HEK293 (cell line): Measurements from ENCODE around the gene LTB4R.

ENCODE experiments used
- SP2 ChIP-seq: fragments of 450-650 bp; formaldehyde crosslinking; IDR thresholded peaks from 2 replicates; pipeline ENCODE4 v1.5.1; 2016; ENCODE audit warnings: missing biosample characterization, missing genetic modification characterization
- ZBTB10 ChIP-seq: fragments of 450-650 bp; formaldehyde crosslinking; IDR thresholded peaks from 2 replicates; pipeline ENCODE4 v1.5.1; 2016; ENCODE audit warnings: missing biosample characterization, missing genetic modification characterization
- ZNF48 ChIP-seq: fragments of 450-650 bp; formaldehyde crosslinking; IDR thresholded peaks from 2 replicates; pipeline ENCODE4 v1.5.1; 2016; ENCODE audit warnings: missing biosample characterization, missing genetic modification characterization
- ZNF514 ChIP-seq: fragments of 450-650 bp; formaldehyde crosslinking; IDR thresholded peaks from 2 replicates; pipeline ENCODE4 v1.5.1; 2016; ENCODE audit warnings: missing biosample characterization, missing genetic modification characterization
- ZNF530 ChIP-seq: fragments of 450-650 bp; formaldehyde crosslinking; IDR thresholded peaks from 2 replicates; pipeline ENCODE4 v1.5.1; 2016; ENCODE audit warnings: low read depth, missing biosample characterization, missing genetic modification characterization
- TF ChIP-seq, protein P1 (sequence below): fragments of 450-650 bp; formaldehyde crosslinking; IDR thresholded peaks from 2 replicates; pipeline ENCODE4 v1.5.1; 2016; ENCODE audit warnings: missing biosample characterization, missing genetic modification characterization
- TF ChIP-seq, protein P2 (sequence below): fragments of 450-650 bp; formaldehyde crosslinking; IDR thresholded peaks from 2 replicates; pipeline ENCODE4 v1.5.1; 2016; ENCODE audit warnings: missing biosample characterization, missing genetic modification characterization
- TF ChIP-seq, protein P3 (sequence below): fragments of 450-650 bp; formaldehyde crosslinking; IDR thresholded peaks from 2 replicates; pipeline ENCODE4 v1.5.1; 2016; ENCODE audit warnings: missing biosample characterization, missing genetic modification characterization

DNA sequence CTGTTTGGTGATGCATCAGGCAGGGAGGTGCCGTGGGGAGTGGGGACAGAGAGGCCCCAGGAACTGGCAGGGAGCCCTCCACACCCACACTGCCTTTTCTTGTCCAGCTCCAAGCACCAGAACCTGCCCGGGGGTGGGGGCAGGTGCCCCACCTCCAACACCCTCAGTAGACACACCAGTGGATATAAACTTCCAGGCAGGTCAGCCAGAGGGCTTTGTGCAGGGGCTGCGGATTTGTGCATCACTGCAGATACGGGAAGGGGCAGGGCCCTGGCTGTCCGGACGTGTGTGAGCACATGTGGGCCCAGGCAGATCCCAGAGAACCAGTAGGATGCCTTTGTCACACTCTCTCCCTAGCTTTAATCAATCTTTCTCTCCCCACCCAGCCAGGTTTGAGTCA is 47.0 kb upstream of the LTB4R start:
- TF ChIP-seq SP2 (tag by site-specific recombination), result no peak
- TF ChIP-seq ZNF530, result no peak
- TF ChIP-seq, protein P1, sequence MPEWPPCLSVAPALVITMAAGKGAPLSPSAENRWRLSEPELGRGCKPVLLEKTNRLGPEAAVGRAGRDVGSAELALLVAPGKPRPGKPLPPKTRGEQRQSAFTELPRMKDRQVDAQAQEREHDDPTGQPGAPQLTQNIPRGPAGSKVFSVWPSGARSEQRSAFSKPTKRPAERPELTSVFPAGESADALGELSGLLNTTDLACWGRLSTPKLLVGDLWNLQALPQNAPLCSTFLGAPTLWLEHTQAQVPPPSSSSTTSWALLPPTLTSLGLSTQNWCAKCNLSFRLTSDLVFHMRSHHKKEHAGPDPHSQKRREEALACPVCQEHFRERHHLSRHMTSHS, result no peak
- TF ChIP-seq, protein P2, sequence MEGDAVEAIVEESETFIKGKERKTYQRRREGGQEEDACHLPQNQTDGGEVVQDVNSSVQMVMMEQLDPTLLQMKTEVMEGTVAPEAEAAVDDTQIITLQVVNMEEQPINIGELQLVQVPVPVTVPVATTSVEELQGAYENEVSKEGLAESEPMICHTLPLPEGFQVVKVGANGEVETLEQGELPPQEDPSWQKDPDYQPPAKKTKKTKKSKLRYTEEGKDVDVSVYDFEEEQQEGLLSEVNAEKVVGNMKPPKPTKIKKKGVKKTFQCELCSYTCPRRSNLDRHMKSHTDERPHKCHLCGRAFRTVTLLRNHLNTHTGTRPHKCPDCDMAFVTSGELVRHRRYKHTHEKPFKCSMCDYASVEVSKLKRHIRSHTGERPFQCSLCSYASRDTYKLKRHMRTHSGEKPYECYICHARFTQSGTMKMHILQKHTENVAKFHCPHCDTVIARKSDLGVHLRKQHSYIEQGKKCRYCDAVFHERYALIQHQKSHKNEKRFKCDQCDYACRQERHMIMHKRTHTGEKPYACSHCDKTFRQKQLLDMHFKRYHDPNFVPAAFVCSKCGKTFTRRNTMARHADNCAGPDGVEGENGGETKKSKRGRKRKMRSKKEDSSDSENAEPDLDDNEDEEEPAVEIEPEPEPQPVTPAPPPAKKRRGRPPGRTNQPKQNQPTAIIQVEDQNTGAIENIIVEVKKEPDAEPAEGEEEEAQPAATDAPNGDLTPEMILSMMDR (tag by site-specific recombination), result no peak
- no peak for TF ChIP-seq ZBTB10 (tag by site-specific recombination)
- TF ChIP-seq ZNF48, result no peak
- TF ChIP-seq, protein P3, sequence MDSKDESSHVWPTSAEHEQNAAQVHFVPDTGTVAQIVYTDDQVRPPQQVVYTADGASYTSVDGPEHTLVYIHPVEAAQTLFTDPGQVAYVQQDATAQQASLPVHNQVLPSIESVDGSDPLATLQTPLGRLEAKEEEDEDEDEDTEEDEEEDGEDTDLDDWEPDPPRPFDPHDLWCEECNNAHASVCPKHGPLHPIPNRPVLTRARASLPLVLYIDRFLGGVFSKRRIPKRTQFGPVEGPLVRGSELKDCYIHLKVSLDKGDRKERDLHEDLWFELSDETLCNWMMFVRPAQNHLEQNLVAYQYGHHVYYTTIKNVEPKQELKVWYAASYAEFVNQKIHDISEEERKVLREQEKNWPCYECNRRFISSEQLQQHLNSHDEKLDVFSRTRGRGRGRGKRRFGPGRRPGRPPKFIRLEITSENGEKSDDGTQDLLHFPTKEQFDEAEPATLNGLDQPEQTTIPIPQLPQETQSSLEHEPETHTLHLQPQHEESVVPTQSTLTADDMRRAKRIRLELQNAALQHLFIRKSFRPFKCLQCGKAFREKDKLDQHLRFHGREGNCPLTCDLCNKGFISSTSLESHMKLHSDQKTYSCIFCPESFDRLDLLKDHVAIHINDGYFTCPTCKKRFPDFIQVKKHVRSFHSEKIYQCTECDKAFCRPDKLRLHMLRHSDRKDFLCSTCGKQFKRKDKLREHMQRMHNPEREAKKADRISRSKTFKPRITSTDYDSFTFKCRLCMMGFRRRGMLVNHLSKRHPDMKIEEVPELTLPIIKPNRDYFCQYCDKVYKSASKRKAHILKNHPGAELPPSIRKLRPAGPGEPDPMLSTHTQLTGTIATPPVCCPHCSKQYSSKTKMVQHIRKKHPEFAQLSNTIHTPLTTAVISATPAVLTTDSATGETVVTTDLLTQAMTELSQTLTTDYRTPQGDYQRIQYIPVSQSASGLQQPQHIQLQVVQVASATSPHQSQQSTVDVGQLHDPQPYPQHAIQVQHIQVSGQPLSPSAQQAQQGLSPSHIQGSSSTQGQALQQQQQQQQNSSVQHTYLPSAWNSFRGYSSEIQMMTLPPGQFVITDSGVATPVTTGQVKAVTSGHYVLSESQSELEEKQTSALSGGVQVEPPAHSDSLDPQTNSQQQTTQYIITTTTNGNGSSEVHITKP (tag by site-specific recombination), result no peak
- TF ChIP-seq ZNF514 (tag by site-specific recombination), result no peak
